ENCODE data around the gene C1orf21.

The C1orf21 gene

DNA sequence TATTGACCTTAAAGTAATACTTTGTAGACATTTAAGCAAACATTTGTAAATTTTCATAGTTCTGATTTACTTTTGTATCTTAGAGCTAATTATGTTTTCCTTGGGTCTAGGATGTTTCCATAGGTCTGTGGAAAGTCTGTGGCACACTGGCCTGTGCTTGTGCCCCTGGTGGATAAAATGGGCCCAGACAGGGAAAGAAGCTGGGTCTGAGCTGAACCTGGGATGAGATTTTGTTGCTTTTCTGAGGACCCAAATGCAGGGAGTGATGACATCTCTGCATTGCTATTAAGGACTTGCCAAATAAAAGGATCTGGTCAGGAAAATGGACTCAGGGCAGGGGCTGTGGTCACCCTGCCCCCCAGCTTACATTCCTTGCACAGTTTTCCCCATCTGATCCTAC is 41.8 kb downstream of the C1orf21 start:
- Histone ChIP-seq H3K79me2 (ENCODE audit: insufficient read depth, low read length) (no peaks in the 10 kb centered on the region), H2AFZ (ENCODE audit: low read length) (no peak overlapping the region), H3K9me3 (ENCODE audit: low read length) (no peaks in the 10 kb centered on the region), H3K4me2 (ENCODE audit: low read length) (no peak overlapping the region), H4K20me1 (ENCODE audit: insufficient read depth, low read length) (no peaks in the 10 kb centered on the region), H3K4me3 (ENCODE audit: low read depth, low read length, poor library complexity, severe bottlenecking) (no peak overlapping the region), H3K36me3 (ENCODE audit: insufficient read depth, low read length) (no peaks in the 10 kb centered on the region), H3K9me2 (ENCODE audit: low read depth, low read length) (no peaks in the 10 kb centered on the region), H3K27ac (ENCODE audit: low read depth, low read length, poor library complexity, severe bottlenecking) (no peak overlapping the region), H3K4me1 (ENCODE audit: insufficient read depth, low read length, severe bottlenecking) (no peaks in the 10 kb centered on the region), H3K9ac (ENCODE audit: low read length) (no peak overlapping the region), H3F3A (ENCODE audit: insufficient read depth, low read length) (no peaks in the 10 kb centered on the region), H3K27me3 (ENCODE audit: insufficient read depth, low read length) (no peaks in the 10 kb centered on the region)
- TF ChIP-seq, protein P1, sequence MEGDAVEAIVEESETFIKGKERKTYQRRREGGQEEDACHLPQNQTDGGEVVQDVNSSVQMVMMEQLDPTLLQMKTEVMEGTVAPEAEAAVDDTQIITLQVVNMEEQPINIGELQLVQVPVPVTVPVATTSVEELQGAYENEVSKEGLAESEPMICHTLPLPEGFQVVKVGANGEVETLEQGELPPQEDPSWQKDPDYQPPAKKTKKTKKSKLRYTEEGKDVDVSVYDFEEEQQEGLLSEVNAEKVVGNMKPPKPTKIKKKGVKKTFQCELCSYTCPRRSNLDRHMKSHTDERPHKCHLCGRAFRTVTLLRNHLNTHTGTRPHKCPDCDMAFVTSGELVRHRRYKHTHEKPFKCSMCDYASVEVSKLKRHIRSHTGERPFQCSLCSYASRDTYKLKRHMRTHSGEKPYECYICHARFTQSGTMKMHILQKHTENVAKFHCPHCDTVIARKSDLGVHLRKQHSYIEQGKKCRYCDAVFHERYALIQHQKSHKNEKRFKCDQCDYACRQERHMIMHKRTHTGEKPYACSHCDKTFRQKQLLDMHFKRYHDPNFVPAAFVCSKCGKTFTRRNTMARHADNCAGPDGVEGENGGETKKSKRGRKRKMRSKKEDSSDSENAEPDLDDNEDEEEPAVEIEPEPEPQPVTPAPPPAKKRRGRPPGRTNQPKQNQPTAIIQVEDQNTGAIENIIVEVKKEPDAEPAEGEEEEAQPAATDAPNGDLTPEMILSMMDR (IDR thresholded peaks at IDR 0.05; ENCODE audit: low read length), result no peak
- TF ChIP-seq EZH2 (IDR thresholded peaks at IDR 0.05; ENCODE audit: borderline replicate concordance, low read length), result no peak

DNA sequence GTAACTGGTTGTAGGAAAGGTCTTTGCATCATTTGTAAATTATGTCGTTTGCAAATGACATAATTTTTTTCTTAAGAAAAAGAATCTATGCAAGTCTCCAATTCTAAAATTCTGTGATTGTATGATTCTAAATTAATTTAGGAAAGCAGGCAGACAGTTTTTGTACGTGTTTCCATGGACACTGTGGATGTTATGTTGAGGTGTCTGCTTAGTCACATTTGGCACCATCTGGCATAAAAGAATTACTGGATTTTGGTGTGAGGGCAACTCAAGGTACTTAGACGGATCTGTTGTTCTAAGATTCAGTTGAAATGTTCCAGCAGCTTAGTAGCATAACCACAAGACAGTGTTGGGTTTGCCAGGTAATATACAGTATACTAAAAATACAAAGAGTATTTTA is 42.5 kb downstream of the C1orf21 start:
- no peak overlapping the region for H2AFZ ChIP-seq (ENCODE audit: low read length)
- no peak overlapping the region for H3K27ac ChIP-seq (ENCODE audit: low read depth, low read length, poor library complexity, severe bottlenecking)
- H3K4me1 ChIP-seq (ENCODE audit: insufficient read depth, low read length, severe bottlenecking), result no peaks in the 10 kb centered on the region
- H3K9me3 ChIP-seq (ENCODE audit: low read length), result no peaks in the 10 kb centered on the region
- no peaks in the 10 kb centered on the region for H3K79me2 ChIP-seq (ENCODE audit: insufficient read depth, low read length)
- H3F3A ChIP-seq (ENCODE audit: insufficient read depth, low read length), result no peaks in the 10 kb centered on the region
- no peak for TF ChIP-seq EZH2 (IDR thresholded peaks at IDR 0.05; ENCODE audit: borderline replicate concordance, low read length)
- TF ChIP-seq, protein P1 (IDR thresholded peaks at IDR 0.05; ENCODE audit: low read length), result no peak
- no peaks in the 10 kb centered on the region for H4K20me1 ChIP-seq (ENCODE audit: insufficient read depth, low read length)
- no peaks in the 10 kb centered on the region for H3K9me2 ChIP-seq (ENCODE audit: low read depth, low read length)
- H3K4me3 ChIP-seq (ENCODE audit: low read depth, low read length, poor library complexity, severe bottlenecking), result no peak overlapping the region
- no peak overlapping the region for H3K4me2 ChIP-seq (ENCODE audit: low read length)
- H3K36me3 ChIP-seq (ENCODE audit: insufficient read depth, low read length), result no peaks in the 10 kb centered on the region
- H3K27me3 ChIP-seq (ENCODE audit: insufficient read depth, low read length), result no peaks in the 10 kb centered on the region
- no peak overlapping the region for H3K9ac ChIP-seq (ENCODE audit: low read length)

DNA sequence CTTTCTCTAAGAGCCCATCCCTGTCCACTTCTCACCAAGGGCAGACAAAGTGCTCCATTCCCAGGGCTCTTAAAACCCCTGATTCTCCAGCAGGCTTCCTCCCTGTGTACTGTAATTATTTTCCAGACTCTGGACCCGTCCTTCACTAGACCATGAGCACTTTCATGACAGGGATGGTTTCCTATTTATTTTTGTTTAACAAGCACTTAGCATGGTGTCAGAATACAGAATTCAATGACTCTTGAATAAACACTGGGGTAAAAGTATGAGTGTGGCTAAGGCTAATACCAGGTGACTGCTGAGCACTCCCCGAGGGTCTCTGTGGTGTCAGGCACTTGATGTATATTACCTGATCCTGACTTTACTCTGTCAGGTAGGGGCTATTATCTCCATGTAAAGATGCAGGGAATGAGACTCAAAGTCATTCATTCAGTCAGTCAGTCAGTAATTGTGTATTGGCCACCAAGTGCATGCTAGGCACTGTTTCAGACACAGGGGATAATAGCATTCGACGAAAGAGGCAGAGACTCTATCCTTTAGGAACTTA is 47.2 kb downstream of the C1orf21 start:
- no peaks in the 10 kb centered on the region for H4K20me1 ChIP-seq (ENCODE audit: insufficient read depth, low read length)
- H3K27ac ChIP-seq (ENCODE audit: low read depth, low read length, poor library complexity, severe bottlenecking), result no peak overlapping the region
- H3K36me3 ChIP-seq (ENCODE audit: insufficient read depth, low read length), result no peaks in the 10 kb centered on the region
- no peaks in the 10 kb centered on the region for H3K27me3 ChIP-seq (ENCODE audit: insufficient read depth, low read length)
- TF ChIP-seq, protein P1 (IDR thresholded peaks at IDR 0.05; ENCODE audit: low read length), result no peak
- no peak for TF ChIP-seq EZH2 (IDR thresholded peaks at IDR 0.05; ENCODE audit: borderline replicate concordance, low read length)
- no peak overlapping the region for H3K4me3 ChIP-seq (ENCODE audit: low read depth, low read length, poor library complexity, severe bottlenecking)
- no peaks in the 10 kb centered on the region for H3K9me3 ChIP-seq (ENCODE audit: low read length)
- H3K9me2 ChIP-seq (ENCODE audit: low read depth, low read length), result no peaks in the 10 kb centered on the region
- no peaks in the 10 kb centered on the region for H3K4me1 ChIP-seq (ENCODE audit: insufficient read depth, low read length, severe bottlenecking)
- H3K79me2 ChIP-seq (ENCODE audit: insufficient read depth, low read length), result no peaks in the 10 kb centered on the region
- H3K4me2 ChIP-seq (ENCODE audit: low read length), result no peak overlapping the region
- H3K9ac ChIP-seq (ENCODE audit: low read length), result no peak overlapping the region
- no peaks in the 10 kb centered on the region for H3F3A ChIP-seq (ENCODE audit: insufficient read depth, low read length)
- H2AFZ ChIP-seq (ENCODE audit: low read length), result no peak overlapping the region
